Left colon (tissue), 2 donors: ENCODE results near the gene FAM53A. TPM values are rescaled to one million over a fixed set of nuclear protein-coding genes. Genes with fewer than 3 reads are reported as not detected.
A peak's percentile ranks its signal among the peaks of the same experiment; 100 is the strongest.
"Not testable (repeated sequence)": the region's sequence is repeated elsewhere in the genome, so short reads cannot be mapped to it uniquely, and the experiment has no call there.

ENCODE experiments used
- ATAC-seq: fragments of 200-7000 bp; cut with Tn5 transposase; one replicate; pipeline ENCODE4 v1.9.1; 2020; ENCODE audit warnings: mild to moderate bottlenecking, moderate library complexity
- DNase-seq, 2 donors: peaks; one replicate each; pipeline ENCODE4 v3.0.0-alpha.2; 2020
- intact Hi-C, 2 donors: fragments of 100-400 bp; cut with DNase I in 1 of 2; cut with micrococcal nuclease in 1 of 2; formaldehyde crosslinking; loops; one replicate each; pipeline versions ENCODE4 v1.11.2 to v1.14.0; 2022; cut with DNase I, micrococcal nuclease
- total RNA-seq, 2 donors: library from RNA; stranded (reverse); fragmentation: NEBNext Ultra II Directional; extraction: Animal tissue kit (Norgen Biotek cat#: 25700); gene quantifications; one replicate each; pipeline ENCODE4 v1.2.1, GENCODE V29; 2021
- donor health status: DM: no; HTN: no; CAD: no.
- donor health status: DM: yes; HTN: yes; CAD: no.

Gene FAM53A
- total RNA-seq, 2 donors from 2014 or later: 0.49 to 0.61 TPM

DNA sequence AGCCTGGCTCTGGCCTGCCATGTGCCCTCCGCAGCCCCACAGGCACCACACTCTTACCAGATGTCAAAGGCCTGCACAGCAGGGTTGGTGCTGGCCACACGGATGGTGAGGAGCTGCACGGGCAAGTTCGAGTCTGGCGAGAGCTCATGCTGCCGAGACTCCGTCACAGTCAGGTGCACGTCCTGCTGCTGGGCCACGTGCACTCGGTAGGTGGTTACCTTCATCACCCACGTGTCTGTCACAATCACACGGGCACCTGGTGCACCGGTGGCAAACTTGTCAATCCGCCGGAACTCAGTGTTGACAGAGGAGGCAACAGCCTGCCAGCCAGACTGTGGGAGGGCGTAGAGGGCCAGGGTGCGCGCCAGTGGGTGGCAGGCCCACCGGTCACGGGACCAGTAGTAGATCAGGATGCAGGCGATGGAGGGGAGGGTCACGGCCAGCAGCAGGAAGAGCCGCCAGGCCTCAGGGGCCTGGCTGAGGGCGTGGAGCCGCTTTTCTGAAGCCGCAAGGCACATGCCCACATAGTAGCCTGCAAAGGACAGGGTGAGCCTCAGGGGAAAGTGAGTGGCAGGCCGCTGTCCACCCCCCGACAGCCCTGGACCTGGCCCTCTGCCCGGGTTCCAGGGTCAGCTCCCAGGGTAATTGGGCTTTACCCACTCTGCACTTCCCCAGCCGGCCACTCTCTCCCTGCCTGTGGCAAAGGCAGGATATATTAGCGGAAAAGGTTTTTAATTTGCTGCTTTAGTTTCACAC lies 34.2 kb upstream of the FAM53A start:
- ATAC-seq (no peak), DNase-seq (no peak)
- intact Hi-C loops: no loop called here

DNA sequence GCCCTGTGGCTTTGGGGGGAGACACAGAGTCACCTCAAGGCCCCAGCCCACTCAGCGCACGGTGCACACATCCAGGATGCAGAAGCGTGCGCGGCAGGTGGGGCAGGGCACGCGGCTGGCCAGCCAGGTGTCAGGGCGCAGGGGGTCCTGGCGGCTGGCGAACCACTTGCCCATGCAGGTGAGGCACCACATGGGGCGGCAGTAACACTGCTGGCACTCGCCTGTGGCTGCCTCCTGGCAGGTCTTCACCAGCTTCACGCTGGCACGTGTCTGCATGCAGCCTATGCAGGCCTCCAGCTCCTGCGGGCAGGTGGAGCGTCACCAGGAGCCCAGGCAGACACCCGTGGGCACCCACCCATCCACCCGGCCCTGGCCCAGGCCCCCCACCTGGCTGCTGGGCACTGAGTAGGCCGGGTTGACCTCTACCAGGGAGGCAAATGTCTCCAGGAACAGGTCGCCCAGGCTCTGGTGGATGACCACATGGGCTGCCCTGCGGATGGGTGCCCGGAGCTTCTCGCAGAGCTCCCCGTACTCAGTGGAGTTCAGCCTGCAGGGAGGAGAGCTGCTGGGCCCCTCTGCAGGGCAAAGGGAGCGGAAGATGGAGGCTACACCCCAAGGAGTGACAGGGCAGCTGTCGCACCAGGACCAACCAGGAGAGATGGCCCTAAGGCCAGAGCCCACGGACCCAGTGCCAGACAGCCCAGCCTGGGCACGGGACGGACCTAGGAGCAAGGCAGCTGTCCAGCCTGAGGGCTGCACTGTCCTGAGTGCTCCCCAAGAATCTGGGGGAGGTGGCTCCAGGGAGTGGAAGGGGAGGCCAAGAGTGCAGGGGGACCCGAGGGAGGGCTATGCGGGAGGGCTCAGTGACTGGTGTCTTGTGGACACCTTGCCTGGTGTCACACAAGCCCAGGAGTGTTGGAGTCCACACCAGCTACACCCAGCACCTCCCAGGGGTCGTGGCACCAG lies 33.3 kb upstream of the FAM53A start:
- no peak for ATAC-seq
- intact Hi-C loops: no loop called here
- no peak for DNase-seq

DNA sequence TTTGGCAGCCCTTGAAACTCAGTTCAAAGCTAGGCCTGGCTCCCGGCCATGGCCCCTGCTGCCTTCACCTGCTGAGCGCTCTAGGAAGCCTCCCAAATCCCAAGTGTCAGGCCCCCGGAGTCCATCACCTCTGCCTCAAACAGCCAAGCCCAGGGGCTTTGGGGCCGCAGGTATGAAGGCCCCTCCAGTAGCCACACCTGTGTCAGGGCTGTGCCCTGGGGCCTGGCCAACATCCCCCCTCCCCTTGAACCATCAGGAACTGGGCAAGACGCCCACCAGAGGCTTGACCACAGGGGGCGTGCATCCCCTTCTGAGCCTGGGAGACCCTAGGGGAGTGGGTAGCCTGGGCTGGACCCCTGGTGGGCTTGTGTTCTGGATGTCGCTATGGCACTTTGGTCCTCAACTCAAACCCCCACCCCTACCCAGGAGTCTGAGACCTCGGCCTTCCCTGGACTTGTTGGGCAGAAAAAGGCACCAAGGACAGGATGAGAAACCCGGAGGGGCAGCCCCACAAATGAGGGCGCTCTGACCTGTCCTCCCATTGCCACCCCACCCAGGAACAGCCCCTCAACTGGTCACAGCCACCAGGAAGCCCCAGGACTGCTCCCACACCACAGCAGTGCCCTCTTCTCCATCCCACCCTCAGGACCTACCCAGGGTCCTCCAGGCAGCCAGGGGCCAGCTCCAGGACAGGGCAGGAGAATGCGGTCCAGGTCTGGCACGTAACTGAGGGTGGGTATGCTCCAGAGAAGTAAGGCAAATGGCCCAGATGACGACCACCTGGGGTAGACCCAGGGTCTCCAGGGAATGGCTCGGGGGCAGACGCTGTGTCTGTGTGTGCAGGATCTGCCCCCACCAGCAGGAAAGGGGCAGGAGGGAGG lies 32.2 kb upstream of the FAM53A start:
- ATAC-seq (no peak), DNase-seq (no peak)
- intact Hi-C loops: no loop called here

DNA sequence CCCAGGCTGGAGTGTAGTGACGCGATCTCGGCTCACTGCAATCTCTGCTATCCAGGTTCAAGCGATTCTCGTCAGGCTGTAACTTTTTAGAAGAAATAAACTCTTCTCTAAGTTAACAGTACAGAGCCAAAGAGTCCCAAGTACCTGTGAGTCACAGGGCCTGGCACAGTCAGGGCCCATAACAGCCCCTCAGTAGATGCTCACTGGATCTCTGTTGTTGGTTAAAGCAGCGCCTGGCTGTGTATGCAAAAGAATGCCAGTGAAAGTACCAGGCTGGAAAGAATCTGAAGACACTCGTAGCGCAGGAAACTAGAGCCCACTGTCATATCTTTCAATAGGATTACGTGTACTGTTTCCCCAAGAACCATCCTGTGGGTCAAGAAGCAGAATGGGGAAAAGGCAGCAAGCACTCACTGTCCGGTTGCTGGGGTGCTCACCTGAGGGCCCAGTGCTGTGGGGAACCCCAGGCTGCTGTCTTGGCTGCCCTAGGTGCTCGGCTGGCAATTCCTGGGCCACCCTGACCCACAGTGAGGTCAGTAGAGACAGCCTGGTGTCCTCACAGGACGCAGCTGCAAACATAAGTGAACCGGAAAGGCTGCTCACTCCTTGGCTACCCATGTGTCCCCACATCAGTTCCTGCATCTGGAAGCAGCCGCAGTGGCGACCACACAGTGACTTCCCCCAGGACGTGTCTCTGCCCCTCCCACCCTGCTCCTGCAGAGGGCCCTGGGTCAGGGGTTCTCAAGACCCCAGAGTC lies 31.1 kb upstream of the FAM53A start:
- intact Hi-C loops: no loop called here
- ATAC-seq (no peak), DNase-seq (peak in 1 of 2 donors; percentile 53)

DNA sequence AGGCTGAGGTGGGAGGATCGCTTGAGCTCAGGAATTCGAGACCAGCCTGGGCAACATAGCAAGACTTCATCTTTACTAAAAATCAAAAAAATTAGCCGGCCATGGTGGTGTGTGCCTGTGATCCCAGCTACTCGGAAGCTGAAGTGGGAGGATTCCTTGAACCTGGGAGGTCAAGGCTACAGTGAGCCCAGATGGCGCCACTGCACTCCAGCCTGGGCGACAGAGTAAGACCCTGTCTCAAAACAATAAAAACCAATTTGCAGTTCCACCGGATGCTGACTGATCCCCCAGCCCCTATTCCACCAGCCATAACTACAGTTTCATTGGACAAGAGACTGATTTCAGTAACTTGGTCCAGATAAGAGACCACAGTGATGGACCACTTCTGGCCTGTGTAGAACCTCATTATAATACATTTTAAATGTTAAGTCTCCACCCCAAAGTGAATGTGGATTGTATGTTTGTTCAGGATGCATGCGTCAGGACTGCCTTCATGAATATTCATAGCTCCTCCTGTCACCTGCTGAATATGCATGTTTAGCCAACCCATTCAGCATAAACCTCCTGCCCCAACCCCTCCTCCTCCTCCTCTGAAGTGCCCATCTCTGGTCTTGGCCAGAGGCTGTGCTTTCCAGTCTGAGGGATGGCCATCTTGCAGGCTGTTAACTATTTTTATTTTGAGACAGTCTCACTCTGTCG lies 30.3 kb upstream of the FAM53A start:
- ATAC-seq (no peak), DNase-seq (no peak)
- intact Hi-C loops: no loop called here

DNA sequence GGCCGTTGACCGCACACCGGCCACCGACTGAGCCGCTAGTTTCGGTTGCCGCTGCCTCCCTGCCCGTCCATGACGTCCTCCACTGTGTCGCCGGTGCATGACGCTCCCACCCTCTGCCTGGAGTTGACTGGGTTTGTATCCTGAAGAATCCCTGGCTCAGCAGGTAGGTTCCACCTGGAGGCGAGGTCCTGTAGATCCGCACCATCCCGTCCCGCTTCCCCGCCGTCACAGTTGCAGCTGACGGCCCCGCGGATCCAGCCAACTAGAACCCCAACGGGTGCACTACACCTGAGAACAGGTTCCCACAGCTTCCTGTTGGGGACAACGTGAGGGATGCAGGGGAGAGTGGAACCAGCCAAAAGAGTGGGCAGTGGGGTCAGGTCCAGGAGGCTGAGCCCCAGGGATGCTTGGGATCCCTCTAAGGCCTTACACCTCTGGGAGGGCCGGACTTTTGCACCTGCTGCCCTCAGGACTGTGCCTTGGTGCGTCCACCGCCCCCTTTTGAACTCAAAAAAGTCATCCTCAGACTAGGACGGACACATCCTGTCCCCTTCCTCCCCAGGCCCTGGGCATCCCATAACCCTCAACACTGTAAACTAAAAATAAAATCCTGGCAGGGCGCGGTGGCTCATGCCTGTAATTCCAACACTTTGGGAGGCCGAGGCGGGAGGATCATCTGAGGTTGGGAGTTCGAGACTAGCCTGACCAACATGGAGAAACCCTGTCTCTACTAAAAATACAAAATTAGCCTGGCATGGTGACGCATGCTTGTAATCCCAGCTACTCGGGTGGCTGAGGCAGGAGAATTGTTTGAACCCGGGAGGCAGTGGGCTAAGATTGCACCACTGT lies 29.1 kb upstream of the FAM53A start:
- intact Hi-C loops: no loop called here
- ATAC-seq (peak; percentile 37), DNase-seq (peak in 1 of 2 donors; percentile 78)

DNA sequence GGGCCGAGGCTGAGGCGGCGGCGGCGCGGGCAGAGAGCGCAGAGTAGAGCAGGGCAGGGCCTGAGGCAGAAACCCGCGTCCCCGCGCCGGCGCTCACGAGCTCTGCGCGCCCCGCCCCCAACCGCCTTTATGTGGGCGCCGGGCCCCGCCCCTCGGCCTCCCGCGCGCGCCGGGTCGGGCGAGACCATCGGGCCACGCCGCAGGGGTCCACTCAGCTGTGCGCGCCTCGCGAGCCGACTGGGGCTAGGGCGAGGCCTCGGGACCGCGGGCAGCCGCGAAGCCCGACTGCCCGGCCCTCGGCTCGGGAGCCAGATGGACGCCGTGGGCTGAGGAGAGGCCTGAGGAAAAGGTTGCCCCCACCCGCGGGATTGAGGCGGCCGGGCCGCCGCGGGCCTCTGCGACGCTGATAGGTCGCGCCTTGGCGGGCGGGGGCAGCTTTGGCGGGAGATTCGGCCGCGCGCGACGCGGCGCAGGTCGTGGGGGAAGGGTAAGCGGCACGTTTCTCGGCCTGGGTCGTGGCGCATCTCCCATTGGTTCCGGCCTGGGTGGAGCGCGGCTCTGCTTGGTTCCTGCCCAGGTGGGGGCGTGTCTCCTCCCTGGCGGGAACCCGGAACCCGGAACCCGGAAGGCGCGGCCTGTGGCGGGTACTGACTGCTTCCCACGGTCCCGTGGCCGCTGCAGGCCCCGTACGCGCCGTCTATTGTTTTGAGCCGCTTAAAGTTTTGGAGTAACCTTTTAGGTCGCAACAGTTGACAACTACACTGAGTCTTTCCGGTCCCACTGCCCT lies 28.3 kb upstream of the FAM53A start, which contains the start of gene SLBP:
Gene SLBP, minus strand, starts transcription at position 104 of the 787 bp plus-strand sequence. CDS start 131 bp downstream, outside the sequence.
- DNase-seq (peak; percentile 98), ATAC-seq (peak; percentile 86)
- intact Hi-C loops: no loop called here

DNA sequence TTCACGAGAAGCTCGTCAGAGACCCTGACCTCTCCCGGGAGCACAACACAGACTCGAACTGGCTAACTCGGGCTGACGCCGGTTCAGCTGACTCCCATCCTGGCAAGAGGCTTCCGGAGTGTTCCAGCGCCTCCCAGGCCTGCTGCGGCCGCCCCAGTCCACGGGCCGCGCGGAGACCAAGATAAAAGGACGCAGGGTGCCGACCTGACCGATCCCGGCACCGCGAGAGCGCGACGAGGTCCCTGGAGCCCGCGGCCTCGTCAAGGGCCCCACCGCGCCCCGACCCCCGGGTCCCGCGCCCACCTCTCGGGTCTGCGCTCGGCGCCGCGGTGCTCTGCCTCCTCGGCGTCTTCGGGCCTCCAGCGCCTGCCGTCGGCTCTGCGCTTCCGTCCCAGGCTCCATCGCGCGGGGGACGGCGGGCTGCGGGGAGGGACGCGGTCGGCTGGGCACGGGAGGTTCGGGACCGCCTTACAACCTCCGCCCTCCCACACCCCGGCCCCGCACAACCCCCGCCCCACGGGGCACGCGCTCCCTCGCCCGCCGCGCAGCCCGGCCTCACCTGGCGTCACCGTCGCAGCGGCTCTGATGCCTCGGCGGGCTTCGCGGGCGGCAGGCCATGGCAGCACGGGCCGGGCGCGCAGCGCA lies 27.6 kb upstream of the FAM53A start:
- intact Hi-C loops: no loop called here
- ATAC-seq: peak; percentile 37

DNA sequence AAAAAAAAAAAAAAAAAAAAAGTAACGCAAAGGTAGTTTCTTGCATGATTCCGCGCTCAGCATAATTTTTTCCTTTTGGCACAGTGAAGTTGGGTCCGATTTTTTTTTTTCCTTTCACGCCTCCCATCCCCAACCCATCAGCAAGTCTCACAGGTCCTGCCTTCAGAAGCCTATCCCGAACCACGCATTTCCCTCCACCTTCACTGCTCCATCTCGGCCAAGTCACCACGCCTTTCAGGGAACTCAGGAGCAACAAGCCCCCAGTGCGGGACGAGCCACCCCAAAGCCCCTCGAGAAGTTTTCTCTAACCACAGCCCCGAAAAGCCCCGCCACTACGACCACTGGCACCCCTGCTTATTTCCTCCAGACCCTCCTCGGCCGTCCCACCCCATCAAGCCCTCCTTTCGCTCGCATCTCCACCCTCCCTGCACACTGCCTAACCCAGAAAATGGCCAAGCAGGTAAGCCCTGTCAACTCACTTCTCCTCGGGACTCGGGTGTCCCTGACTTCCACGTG lies 27.0 kb upstream of the FAM53A start:
- DNase-seq (no peak), ATAC-seq (no peak)
- intact Hi-C loops: no loop called here

More for the DNA sequence above, 27.6 kb upstream of the FAM53A start:
- DNase-seq: peak; percentile 63 to 67

DNA sequence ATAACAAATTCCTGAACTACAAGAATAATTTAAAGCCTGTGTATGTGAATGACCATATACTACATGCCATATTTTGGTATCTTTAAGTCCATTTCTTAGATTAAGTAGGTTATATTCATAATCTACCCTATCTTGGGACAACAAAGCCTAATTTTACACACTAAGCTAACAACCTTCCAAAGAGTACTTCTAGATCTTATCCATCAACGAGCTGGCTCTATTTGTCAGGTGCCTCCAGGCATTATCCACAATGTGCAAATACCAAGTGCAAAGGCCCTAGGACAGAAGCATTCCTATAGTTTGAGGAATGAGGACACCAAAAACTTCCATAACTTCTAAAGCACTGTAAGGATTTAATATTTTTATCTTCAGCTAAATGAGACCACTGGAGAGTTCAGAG lies 24.5 kb upstream of the FAM53A start:
- DNase-seq (no peak), ATAC-seq (no peak)
- intact Hi-C loops: no loop called here

DNA sequence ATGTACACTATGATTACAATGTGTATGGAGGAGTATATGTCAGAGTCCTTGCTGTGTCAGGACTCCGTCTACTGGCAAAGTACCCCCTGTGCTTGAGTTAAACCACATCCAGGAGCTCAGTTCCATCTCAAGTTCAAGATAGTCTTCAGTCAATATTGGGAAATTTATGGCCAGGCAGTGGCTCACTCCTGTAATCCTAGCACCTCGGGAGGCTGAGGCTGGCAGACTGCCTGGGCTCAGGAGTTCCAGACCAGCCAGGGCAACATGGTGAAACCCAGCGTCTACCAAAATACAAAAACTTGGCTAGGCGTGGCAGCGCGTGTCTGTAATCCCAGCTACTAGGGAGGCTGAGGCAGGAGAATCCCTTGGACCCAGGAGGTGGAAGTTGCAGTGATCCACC lies 22.2 kb upstream of the FAM53A start:
- ATAC-seq (no peak), DNase-seq (no peak)
- intact Hi-C loops: no loop called here

DNA sequence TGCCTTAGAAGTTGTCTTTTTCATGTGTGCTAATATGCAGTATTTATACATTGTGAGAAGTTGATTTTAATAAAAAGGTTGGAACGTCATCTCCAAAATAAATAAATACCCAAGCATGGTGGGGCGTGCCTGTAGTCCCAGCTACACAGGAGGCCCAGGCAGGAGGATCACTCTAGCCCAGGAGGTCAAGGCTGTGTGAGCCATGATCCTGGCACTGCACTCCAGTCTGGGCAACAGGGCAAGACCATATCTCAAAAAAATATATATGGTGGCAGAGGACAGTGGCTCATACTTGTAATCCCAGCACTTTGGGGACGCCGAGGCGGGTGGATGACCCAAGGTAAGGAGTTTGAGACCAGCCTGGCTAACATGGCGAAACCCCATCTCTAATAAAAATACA lies 21.6 kb upstream of the FAM53A start:
- ATAC-seq (no peak), DNase-seq (no peak)
- intact Hi-C loops: no loop called here

DNA sequence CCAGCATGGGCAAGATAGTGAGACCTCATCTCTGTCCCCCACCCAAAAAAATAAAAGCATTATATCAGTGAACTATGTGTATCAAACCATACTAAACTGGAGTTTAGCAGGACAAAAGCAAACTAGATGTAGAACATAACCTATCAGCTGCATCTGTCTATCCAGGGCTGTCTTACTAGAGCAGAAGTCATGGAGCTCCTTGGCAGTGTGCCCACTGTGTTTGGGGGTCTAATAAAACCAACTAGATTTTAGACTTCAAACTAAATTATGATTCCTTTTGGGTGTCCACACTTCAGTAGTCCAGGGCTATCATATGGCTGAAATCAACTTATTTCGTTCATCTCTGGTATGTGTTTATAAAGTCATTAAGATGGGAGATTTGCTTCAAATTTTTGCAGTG lies 19.8 kb upstream of the FAM53A start:
- intact Hi-C loops: no loop called here
- DNase-seq (no peak), ATAC-seq (no peak)

DNA sequence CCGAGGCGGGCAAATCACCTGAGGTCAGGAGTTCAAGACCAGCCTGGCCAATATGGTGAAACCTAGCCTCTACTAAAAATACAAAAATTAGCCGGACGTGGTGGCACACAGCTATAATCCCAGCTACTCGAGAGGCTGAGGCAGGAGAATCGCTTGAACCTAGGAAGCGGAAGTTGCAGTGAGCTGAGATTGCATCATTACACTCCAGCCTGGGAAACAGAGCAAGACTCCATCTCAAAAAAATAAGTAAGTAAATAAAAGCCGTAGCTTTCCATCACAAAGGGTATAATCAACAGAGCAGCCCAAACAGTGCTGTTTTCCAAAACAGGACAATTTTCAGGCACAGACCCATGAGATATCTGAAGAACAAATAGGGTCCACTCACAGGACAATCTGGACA lies 17.6 kb upstream of the FAM53A start:
- ATAC-seq, DNase-seq, intact Hi-C loops: not testable (repeated sequence)

DNA sequence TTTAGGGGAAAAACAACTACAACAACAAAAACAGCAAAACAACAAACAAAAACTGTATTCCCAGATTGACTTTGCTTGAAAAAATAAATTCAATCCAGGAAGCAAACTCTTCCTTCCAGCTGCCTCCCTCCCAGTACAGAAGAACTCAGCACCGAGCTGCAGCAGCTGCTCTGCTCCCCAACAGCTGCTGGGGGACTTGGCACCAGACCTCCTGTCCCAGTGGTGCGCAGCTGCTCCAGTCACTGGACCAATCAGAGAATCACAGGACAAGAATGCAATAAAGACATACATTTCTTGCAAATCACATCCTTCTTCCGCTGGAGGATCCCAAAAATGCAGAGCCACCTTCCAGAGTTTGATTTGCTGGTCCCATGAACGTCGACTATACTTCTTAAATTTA lies 11.8 kb upstream of the FAM53A start:
- DNase-seq: no peak
- ATAC-seq: no peak
- intact Hi-C loops: no loop called here
